Spleen (tissue), 7 donors: ENCODE measurements around the gene SULT2B1.

Experiments used
- CTCF ChIP-seq, 11 experiments: fragments of 200-600 bp in 7 of 11; fragments of 450-650 bp in 4 of 11; sonication (generic) in 4 of 11; IDR thresholded peaks in 8 of 11; conservative IDR thresholded peaks in 3 of 11; 1 replicate in 7 of 11; 2 replicates in 4 of 11; pipeline versions ENCODE4 v1.4.0 to v1.8.0; 2016 to 2021; ENCODE audit warnings: antibody characterized with exemption in 11 of 11, inconsistent platforms in 4 of 11, mild to moderate bottlenecking in 1 of 11
- POLR2A ChIP-seq, 3 donors: fragments of 450-650 bp; IDR thresholded peaks; one replicate each; pipeline ENCODE4 v1.5.1; 2017; ENCODE audit warnings: antibody characterized with exemption in 3 of 3, mild to moderate bottlenecking in 1 of 3
- POLR2AphosphoS5 ChIP-seq, 3 donors: sonication (generic); formaldehyde crosslinking; IDR thresholded peaks; one replicate each; pipeline ENCODE4 v1.5.1; 2017; ENCODE audit warnings: antibody characterized with exemption in 3 of 3
- donor health status: DM: no; HTN: no; CAD: no; lungs with moderate emphysema.
- donor health status: DM: no; HTN: no; CAD: no.
- donor health status: DM: no; HTN: no; CAD: no.

DNA sequence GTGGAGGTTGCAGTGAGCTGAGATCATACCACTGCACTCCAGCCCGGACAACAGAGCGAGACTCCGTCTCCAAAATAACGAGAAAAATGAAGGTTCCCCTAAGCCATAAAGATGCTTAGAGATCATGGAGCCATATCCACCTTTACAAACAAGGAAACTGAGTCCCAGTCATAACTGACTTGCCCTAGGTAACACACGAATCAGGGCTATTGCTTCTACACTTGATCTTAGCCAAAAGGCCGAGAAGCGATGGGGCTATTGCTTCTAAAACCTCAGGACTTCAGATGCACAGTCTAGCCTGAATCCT is 82.0 kb downstream of the SULT2B1 start:
- TF ChIP-seq CTCF (IDR thresholded peaks at IDR 0.05 in 8 of 11, conservative IDR thresholded peaks at IDR 0.05 in 3 of 11) (no peak), POLR2AphosphoS5 (IDR thresholded peaks at IDR 0.05) (no peak), POLR2A (IDR thresholded peaks at IDR 0.05) (no peak)
